GM12891 (cell line): ENCODE results near the gene ANKRD49.

Experiments
- DNase-seq: peaks from one replicate; pipeline ENCODE4 v3.0.0; 2011; ENCODE audit warnings: low spot score; ENCODE audit not compliant: insufficient read length
- FAIRE-seq: peaks from 2 replicates; lab custom pipeline; 2011; peaks lifted over from hg19 to GRCh38; lab: Jason Lieb, UNC
- PAX5 ChIP-seq: IDR thresholded peaks from 2 replicates; pipeline ENCODE4 v1.6.1; 2011; ENCODE audit warnings: low read length, moderate library complexity, mild to moderate bottlenecking; ENCODE audit not compliant: insufficient read depth, severe bottlenecking
- POLR2A ChIP-seq: IDR thresholded peaks from 2 replicates; pipeline ENCODE4 v1.6.1; 2011; ENCODE audit warnings: low read depth, low read length, control low read depth
- POLR2AphosphoS5 ChIP-seq: IDR thresholded peaks from 2 replicates; pipeline ENCODE4 v1.6.1; 2011; ENCODE audit warnings: low read depth, low read length, control low read depth
- POU2F2 ChIP-seq: IDR thresholded peaks from 2 replicates; pipeline ENCODE4 v1.6.1; 2011; ENCODE audit warnings: low read depth, mild to moderate bottlenecking, control low read depth, low read length, moderate library complexity
- SPI1 ChIP-seq: IDR thresholded peaks from 2 replicates; pipeline ENCODE4 v1.6.1; 2011; ENCODE audit warnings: low read depth, low read length, control low read depth
- TAF1 ChIP-seq: IDR thresholded peaks from 2 replicates; pipeline ENCODE4 v1.6.1; 2011; ENCODE audit warnings: low read depth, low read length, control low read depth

ANKRD49 gene

DNA sequence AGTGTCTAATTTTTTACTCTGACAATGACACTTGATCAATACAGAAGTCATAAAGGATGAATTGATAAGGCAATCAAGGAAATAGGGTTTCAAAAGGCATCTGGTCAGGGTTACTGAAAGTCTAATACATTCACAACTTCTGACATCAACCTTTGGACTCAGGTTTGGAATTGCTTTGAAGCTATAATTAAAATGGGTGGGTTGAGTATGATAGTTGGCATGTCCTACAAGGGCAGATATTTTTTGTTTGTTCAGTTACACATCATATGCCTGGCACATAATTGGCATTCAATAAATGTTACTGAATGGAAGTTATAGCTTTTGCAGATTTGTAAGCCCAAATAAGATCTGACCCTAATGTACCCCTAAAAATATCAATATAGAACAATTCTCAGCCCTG lies 42.6 kb downstream of the ANKRD49 start:
- no peak for TF ChIP-seq SPI1
- no peak for TF ChIP-seq POLR2A
- TF ChIP-seq TAF1 = no peak
- no peak for TF ChIP-seq POU2F2
- no peak for TF ChIP-seq POLR2AphosphoS5
- no peak for TF ChIP-seq PAX5
- no peak for DNase-seq
- no peak for FAIRE-seq

DNA sequence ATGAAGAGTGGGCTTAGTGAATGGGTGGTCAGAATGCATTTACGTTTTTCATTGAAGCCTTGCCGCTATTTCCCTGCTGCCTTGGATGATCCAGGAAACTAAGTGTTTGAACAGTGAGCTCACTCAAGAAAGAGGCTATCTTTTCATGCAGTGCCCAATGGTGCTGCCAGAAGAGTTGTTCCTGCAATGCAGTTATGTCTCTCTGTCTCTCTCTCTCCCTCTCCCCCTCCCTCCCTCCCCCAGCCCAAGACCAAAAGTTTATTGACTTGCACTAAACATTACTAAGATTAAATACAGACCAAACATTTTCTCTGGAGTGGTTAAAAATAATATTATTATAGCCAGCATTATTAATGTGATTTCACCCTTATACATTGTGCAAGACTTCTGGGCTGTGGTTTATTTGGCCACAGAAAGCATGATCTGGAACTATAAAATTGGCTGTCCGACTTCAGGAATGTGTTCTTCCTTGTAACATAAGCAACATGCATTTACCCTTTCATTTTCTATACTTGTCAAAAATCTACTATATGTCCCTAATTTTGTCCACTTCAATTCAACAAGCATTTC lies 43.3 kb downstream of the ANKRD49 start:
- TF ChIP-seq POLR2A = no peak
- TF ChIP-seq TAF1 = no peak
- TF ChIP-seq POLR2AphosphoS5 = no peak
- FAIRE-seq (no peak), DNase-seq (no peak)

- TF ChIP-seq POU2F2 (no peak), SPI1 (no peak)
- FAIRE-seq (no peak), DNase-seq (no peak)
Observed at GRCh38 chr11:94539420-94539819, 45.6 kb downstream of the ANKRD49 start.

GRCh38 chr11:94543695-94544645 lies 50.2 kb downstream of the ANKRD49 start, which contains the start of gene FUT4:
TSS of gene FUT4 (plus strand) at chr11:94543921. CDS start at chr11:94544134, 213 bp downstream.
- peak; percentile 76 for DNase-seq

DNA sequence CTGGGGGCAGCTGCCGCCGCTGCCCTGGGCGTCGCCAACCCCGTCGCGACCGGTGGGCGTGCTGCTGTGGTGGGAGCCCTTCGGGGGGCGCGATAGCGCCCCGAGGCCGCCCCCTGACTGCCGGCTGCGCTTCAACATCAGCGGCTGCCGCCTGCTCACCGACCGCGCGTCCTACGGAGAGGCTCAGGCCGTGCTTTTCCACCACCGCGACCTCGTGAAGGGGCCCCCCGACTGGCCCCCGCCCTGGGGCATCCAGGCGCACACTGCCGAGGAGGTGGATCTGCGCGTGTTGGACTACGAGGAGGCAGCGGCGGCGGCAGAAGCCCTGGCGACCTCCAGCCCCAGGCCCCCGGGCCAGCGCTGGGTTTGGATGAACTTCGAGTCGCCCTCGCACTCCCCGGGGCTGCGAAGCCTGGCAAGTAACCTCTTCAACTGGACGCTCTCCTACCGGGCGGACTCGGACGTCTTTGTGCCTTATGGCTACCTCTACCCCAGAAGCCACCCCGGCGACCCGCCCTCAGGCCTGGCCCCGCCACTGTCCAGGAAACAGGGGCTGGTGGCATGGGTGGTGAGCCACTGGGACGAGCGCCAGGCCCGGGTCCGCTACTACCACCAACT lies 51.0 kb downstream of the ANKRD49 start:
- TF ChIP-seq PAX5 (no peak), POU2F2 (no peak), TAF1 (no peak), POLR2A (no peak), SPI1 (no peak), POLR2AphosphoS5 (no peak)
- no peak for DNase-seq
- FAIRE-seq = no peak

More at GRCh38 chr11:94543695-94544645, 50.2 kb downstream of the ANKRD49 start, which contains the start of gene FUT4:
- FAIRE-seq = peak; percentile 92
- no peak for TF ChIP-seq POLR2AphosphoS5
- TF ChIP-seq PAX5 = no peak
- TF ChIP-seq TAF1 = 0 out of 2 replicates have a peak, but pooled peaks have one; percentile 31
- TF ChIP-seq POU2F2 = 0 out of 2 replicates have a peak, but pooled peaks have one; percentile 39
- TF ChIP-seq POLR2A = no peak

DNA sequence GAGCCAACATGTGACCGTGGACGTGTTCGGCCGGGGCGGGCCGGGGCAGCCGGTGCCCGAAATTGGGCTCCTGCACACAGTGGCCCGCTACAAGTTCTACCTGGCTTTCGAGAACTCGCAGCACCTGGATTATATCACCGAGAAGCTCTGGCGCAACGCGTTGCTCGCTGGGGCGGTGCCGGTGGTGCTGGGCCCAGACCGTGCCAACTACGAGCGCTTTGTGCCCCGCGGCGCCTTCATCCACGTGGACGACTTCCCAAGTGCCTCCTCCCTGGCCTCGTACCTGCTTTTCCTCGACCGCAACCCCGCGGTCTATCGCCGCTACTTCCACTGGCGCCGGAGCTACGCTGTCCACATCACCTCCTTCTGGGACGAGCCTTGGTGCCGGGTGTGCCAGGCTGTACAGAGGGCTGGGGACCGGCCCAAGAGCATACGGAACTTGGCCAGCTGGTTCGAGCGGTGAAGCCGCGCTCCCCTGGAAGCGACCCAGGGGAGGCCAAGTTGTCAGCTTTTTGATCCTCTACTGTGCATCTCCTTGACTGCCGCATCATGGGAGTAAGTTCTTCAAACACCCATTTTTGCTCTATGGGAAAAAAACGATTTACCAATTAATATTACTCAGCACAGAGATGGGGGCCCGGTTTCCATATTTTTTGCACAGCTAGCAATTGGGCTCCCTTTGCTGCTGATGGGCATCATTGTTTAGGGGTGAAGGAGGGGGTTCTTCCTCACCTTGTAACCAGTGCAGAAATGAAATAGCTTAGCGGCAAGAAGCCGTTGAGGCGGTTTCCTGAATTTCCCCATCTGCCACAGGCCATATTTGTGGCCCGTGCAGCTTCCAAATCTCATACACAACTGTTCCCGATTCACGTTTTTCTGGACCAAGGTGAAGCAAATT lies 51.7 kb downstream of the ANKRD49 start:
- no peak for TF ChIP-seq POLR2AphosphoS5
- TF ChIP-seq POLR2A = no peak
- no peak for TF ChIP-seq TAF1
- TF ChIP-seq SPI1 = no peak
- TF ChIP-seq PAX5 = no peak
- no peak for TF ChIP-seq POU2F2
- DNase-seq (no peak), FAIRE-seq (no peak)

GRCh38 chr11:94546162-94546470 lies 52.3 kb downstream of the ANKRD49 start:
- DNase-seq (no peak), FAIRE-seq (no peak)
- TF ChIP-seq PAX5 (no peak), TAF1 (no peak), SPI1 (no peak), POLR2A (no peak), POU2F2 (no peak), POLR2AphosphoS5 (no peak)

GRCh38 chr11:94546886-94547285 lies 53.1 kb downstream of the ANKRD49 start:
- DNase-seq (no peak), FAIRE-seq (no peak)
- no peak for TF ChIP-seq POU2F2
- no peak for TF ChIP-seq PAX5
- TF ChIP-seq POLR2AphosphoS5 = no peak
- no peak for TF ChIP-seq POLR2A
- no peak for TF ChIP-seq TAF1
- TF ChIP-seq SPI1 = no peak

DNA sequence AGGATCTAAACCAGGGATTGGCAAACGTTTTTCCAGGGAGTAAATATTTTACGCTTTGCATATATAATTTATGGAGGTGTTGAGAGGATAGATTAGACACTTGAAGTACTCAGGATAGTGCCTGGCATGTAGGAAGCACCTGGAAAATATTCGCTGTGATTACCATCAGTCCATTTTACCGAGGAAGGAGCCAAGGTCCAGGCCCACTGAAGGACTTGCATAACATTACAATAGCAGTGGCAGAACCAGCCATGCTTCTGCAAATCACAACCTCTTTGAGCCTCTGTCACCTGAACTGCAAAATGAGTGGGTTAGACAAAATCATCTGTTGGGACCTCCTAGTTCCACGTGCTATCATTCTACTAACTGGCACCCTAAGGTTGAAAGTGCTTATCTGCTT lies 55.4 kb downstream of the ANKRD49 start:
- DNase-seq (no peak), FAIRE-seq (no peak)
- TF ChIP-seq POLR2AphosphoS5 (no peak), PAX5 (no peak), SPI1 (no peak), TAF1 (no peak), POLR2A (no peak), POU2F2 (no peak)
